A172 (cell line): ENCODE results near the gene SPSB1. TPM values are rescaled to one million over a fixed set of nuclear protein-coding genes. Genes with fewer than 3 reads are reported as not detected.
A peak's percentile ranks its signal among the peaks of the same experiment; 100 is the strongest.

Source experiments
- DNase-seq: peaks from one replicate; pipeline ENCODE4 v3.0.0-alpha.2; 2015; ENCODE audit warnings: low spot score
- total RNA-seq: library from RNA; depleted of rRNA; stranded (reverse); fragments of >200 nt; shearing (Covaris generic); gene quantifications from 2 replicates; pipeline ENCODE4 v1.2.3, GENCODE V29; 2014

The SPSB1 gene
- total RNA-seq, 1 experiment from 2014 or later = 8.7 TPM

DNA sequence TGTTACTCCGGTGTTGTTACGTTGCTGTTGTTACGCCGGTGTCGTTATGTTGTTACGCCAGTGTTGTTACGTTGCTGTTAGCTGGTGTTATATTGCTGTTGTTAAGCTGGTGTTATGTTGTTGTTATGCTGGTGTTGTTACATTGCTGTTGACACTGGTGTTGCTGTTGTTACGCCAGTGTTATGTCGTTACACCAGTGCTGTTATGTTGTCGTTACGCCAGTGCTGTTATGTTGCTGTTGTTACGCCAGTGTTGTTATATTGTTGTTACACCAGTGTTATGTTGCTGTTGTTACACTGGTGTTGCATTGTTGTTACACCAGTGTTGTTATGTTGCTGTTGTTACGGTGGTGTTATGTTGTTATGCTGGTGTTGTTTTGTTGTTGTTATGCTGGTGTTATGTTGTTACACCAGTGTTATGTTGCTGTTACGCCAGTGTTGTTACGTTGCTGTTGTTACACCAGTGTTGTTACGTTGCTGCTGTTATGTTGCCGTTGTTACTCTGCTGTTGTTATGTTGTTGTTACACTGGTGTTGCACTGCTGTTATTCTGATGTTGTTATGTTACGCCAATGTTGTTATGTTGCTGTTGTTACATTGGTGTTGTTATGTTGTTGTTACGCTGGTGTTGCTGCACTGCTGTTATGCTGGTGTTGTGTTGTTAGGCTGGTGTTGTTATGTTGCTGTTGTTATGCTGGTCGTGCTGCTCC is 32.5 kb upstream of the SPSB1 start:
- no peak for DNase-seq

GRCh38 chr1:9261496-9261895 is 31.2 kb upstream of the SPSB1 start:
- no peak for DNase-seq

DNA sequence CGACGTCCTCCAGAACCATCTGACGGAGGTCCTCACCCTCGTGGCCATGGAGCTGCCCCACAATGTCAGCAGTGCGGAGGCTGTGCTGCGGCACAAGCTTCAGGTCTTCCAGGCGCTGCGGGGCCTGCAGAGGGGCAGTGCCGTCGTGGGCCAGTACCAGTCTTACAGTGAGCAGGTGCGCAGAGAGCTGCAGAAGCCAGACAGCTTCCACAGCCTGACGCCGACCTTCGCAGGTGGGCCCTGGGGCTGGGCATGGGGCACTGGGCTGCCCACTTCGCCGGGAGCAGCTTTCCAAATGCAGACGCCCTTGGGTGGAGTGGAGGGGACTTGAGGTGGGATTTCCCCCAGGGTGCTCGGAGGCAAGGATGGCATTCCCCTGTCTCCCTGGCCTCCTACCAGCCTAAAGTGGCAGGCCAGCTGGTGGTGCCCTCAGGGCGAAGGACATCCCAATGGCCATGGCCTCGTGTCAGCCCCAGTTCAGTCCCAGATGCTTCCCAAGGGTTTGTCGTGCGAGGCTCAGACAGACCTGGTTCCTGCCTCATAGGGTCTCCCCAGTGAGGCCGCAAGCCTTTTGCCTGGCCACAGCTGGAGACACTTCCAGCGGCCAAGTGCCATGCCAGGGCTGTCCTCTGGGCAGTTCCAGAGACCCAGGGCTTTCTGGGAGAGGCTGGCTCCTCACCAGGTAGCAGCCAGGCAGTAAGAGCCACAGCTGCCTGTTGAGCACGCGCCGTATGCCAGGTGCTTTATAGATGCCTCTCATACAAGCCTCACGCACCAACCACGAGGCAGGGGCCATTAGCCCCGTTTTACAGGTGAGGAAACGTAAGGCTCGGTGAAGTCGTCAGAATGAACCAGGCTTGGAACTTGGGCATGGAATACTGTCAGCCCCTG is 30.4 kb upstream of the SPSB1 start:
- no peak for DNase-seq

DNA sequence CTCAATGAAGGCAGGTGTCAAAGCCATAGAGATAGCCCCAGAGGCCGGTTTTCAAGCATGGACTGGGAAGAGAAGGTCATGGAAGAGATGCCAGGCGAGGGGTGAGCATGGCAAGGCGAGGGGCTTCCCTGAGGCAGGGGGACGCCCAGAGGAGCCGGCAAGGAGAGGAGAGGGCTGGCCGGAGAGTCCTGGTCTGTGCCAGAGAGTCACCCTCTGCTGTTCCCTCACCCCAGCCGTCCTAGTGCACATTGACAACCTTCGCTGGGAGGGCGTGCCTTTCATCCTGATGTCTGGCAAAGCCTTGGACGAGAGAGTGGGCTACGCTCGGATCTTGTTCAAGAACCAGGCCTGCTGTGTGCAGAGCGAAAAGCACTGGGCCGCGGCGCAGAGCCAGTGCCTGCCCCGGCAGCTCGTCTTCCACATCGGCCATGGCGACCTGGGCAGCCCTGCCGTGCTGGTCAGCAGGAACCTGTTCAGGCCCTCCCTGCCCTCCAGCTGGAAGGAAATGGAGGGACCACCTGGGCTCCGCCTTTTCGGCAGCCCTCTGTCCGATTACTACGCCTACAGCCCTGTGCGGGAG is 29.3 kb upstream of the SPSB1 start:
- DNase-seq = no peak

DNA sequence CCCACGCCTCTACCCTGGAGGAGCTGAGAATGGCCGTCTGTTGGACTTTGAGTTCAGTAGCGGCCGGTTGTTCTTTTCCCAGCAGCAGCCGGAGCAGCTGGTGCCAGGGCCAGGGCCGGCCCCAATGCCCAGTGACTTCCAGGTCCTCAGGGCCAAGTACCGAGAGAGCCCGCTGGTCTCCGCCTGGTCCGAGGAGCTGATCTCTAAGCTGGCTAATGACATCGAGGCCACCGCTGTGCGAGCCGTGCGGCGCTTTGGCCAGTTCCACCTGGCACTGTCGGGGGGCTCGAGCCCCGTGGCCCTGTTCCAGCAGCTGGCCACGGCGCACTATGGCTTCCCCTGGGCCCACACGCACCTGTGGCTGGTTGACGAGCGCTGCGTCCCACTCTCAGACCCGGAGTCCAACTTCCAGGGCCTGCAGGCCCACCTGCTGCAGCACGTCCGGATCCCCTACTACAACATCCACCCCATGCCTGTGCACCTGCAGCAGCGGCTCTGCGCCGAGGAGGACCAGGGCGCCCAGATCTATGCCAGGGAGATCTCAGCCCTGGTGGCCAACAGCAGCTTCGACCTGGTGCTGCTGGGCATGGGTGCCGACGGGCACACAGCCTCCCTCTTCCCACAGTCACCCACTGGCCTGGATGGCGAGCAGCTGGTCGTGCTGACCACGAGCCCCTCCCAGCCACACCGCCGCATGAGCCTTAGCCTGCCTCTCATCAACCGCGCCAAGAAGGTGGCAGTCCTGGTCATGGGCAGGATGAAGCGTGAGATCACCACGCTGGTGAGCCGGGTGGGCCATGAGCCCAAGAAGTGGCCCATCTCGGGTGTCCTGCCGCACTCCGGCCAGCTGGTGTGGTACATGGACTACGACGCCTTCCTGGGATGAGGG is 28.5 kb upstream of the SPSB1 start:
- no peak for DNase-seq

DNA sequence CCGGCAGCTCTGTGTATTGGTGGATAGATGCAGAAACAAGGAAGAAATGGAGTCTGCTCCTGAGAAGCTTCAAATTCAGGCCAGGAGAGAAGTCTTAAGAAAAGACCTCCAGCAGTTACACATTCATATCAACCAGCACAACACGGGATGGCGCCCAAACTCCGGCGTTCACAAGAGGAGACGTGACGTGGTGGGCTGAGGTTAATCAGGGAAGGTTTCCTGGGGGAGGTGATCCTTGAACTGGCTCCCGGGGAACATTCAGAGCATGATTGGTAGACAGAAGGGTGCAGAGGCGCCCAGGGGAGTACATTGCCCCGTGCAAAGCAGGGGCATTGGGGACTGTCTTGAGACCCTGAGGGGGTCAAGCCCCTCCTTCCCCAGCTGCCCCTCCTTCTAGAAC is 27.7 kb upstream of the SPSB1 start:
- no peak for DNase-seq

DNA sequence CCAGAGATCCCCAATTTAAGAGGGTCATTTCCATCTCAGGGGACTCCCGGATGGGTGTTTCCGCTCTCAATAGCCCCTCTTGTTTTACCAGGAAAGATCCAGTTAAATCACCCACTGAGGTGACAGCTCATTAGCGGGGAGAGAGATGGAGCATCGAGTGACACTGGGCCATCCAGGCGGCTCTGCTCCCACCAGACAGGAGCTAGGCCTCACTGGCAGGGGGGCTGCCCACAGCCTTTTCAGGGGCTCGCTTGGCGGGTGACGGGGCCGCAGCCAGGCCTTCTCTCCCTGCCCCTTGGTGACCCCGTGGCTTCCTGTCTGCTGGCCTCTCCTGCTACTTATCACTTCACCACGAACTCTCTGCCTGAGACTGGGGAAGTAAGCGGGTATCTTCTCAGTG is 26.7 kb upstream of the SPSB1 start:
- no peak for DNase-seq

DNA sequence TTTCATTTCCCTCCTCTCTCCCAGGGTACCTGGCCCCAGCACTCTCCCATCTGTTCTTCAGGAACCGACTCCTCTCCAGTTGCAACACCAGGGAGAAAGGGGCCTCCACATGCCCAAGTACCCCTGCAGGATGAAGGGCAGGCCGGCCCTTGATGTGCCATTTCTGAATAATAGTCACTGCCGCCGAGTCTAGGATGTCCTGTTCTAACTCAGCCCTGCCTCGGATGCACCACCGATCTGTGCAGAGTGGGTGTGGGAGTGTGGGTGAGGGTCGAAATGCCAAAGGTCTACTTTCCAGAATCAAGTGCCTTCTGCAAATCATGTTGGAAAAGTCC is 25.4 kb upstream of the SPSB1 start:
- DNase-seq = no peak

GRCh38 chr1:9267827-9268581 is 24.7 kb upstream of the SPSB1 start:
- DNase-seq = no peak

- DNase-seq = no peak
Measured at GRCh38 chr1:9269078-9269501, 23.6 kb upstream of the SPSB1 start.

GRCh38 chr1:9269721-9270120 is 23.0 kb upstream of the SPSB1 start:
- DNase-seq = no peak

DNA sequence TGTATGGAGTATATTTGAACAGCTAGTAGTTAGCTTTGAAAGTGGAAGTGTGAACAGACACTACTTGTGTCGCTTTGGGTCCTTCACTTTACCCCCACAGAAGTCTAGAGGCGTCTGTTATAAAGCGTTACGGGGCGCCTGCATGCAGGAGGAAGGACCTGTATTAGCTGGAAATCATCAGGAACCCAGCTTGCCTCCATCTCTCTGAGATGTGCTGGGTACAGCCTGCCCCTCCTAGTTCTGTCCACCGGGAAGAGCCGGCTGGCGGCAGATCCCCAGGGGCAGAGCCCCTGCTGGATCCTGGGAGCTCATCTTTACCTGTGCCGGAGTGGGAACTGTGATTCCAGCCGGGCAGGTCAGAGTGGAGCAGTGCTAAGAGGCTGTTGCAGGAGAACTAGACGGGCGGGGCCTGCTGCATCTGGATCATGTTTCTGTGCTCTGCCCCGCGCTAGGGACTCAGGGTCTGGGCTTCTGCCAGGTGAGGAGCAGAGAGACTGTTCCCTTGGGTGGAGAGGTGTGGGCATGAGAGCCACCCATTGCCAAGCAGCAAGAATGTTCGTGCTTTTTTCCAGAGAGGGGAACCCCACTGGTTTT is 22.3 kb upstream of the SPSB1 start:
- no peak for DNase-seq

GRCh38 chr1:9271283-9271682 is 21.4 kb upstream of the SPSB1 start:
- no peak for DNase-seq

GRCh38 chr1:9271861-9272595 is 20.7 kb upstream of the SPSB1 start:
- no peak for DNase-seq

- no peak for DNase-seq
Measured at GRCh38 chr1:9273177-9273576, 19.5 kb upstream of the SPSB1 start.

DNA sequence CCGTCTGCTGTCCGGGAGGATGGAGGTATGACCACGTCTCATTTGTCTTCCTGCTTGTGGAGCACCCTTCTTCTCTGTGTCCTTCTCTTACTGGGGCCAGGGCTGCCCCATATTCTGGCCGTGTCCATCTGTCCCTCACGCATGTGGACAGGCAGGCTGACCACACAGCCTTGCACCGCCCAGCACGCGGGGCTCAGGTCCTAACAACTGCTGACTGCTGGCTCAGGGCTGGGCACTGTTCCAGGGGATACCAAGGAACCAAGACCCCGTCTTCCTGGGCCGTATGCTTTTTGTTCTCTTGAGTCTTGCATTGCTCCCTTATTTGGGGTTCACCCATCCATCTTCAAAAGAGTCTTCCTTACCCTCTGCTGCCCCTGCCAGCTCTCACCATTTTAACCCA is 17.5 kb upstream of the SPSB1 start:
- DNase-seq = no peak

DNA sequence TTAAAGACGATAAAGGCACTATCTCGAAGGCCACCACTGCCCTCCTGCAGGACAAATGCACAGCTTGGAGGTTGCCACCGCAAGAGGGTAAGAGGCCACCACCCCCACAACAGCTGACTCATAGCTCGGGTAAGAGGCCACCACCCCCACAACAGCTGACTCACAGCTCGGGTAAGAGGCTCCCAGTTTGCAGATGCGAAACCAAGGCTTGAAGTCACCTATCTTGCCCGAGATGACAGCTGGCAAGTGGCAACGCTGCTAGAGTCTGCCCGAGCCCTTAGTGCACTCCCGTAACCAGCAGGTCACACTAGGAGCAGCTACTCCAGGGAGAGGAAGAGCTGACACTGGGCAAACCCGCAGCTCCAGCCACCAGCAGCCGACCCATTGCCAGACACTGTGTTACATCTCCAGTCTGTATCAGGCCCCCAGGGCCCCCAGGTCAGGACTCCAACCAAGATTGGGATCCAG is 17.1 kb upstream of the SPSB1 start:
- peak; percentile 88 for DNase-seq

DNA sequence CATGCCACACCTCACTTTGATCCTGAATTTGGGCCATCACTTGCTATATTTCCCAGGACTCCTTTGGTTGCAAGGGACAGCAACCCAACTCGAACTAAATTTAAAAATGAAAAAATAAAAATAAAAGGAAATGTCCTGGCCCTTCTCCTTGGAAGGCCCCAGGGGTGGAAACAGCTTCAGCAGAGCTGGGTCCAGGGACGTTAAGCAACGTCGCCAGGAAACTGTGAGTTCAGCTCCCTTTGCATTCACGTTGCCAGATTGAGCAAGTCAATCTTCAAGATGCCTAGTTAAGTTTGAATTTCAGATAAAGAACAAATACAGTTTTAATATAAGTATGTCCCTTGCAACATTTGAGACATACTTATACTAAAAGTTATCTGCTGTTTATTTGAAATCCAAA is 14.6 kb upstream of the SPSB1 start:
- DNase-seq = no peak

DNA sequence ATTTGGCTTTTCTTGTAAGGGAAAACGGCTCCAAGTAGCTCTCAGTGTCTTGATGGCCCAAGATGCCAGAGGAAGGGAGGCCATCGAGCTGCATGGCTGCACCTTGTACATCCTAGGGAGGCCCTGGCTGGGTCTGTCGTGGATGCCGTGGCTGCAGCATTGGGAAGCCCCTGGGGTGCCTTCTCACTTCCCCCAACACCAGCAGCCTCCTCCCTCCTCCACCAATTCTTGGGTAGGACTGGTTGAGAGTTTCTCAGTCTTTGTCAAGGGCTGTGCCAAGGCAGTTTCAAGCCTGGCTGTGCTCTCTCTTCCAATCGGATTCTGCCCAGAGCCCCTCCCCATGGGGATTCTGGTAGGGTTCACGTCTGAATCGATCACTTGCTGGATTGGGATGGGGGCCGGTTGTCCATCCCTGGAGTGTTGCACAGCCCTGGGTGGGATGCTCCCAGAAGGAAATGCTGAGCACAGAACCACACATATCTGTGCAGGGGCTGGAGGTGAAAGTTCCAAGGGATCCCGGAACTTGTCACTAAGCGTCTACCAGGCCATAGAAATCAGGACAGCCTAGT is 14.0 kb upstream of the SPSB1 start:
- DNase-seq = no peak
